Fibroblast of the aortic adventitia (primary cell): ENCODE measurements around the gene LSG1. TPM values are rescaled to one million over a fixed set of nuclear protein-coding genes. Genes with fewer than 3 reads are reported as not detected.

Source experiments
- DNase-seq: peaks from one replicate; pipeline ENCODE4 v3.0.0-alpha.2; 2010; ENCODE audit warnings: low read depth
- H3K4me3 ChIP-seq: 2 replicates; pipeline ENCODE4 v1.5.1; 2011; ENCODE audit warnings: low read depth, mild to moderate bottlenecking, control low read depth, low read length, moderate library complexity
- CTCF ChIP-seq: IDR thresholded peaks from 2 replicates; pipeline ENCODE4 v1.5.1; 2011; ENCODE audit warnings: mild to moderate bottlenecking, low read length, control low read depth, inconsistent platforms; ENCODE audit not compliant: insufficient read depth
- total RNA-seq: library from RNA; depleted of rRNA; stranded (reverse); fragments of >200 nt; gene quantifications from 2 replicates; pipeline ENCODE4 v1.2.3, GENCODE V29; 2012; ENCODE audit warnings: low replicate concordance

LSG1 gene
- 30.6 and 41.9 TPM in 2 replicates for total RNA-seq

- TF ChIP-seq CTCF = no peak
- DNase-seq = peak; percentile 98
- peak within 1 kb of the TSS; percentile 93 for H3K4me3 ChIP-seq
Measured at GRCh38 chr3:194671900-194672808, at the start of gene LSG1. LSG1 (minus strand) TSS chr3:194672191; CDS start chr3:194672162, 29 bp downstream.

- DNase-seq = no peak
- TF ChIP-seq CTCF = no peak
- H3K4me3 ChIP-seq = no peak overlapping the region
Measured at GRCh38 chr3:194720048-194720447, 48.1 kb upstream of the LSG1 start.

GRCh38 chr3:194718079-194718478 is 46.1 kb upstream of the LSG1 start:
- DNase-seq = no peak
- TF ChIP-seq CTCF = no peak
- no peak overlapping the region for H3K4me3 ChIP-seq

- H3K4me3 ChIP-seq = no peak overlapping the region
- no peak for DNase-seq
- TF ChIP-seq CTCF = no peak
Measured at GRCh38 chr3:194715022-194715800, 43.2 kb upstream of the LSG1 start.

- H3K4me3 ChIP-seq = no peak overlapping the region
- DNase-seq = no peak
- TF ChIP-seq CTCF = no peak
Measured at GRCh38 chr3:194714564-194714963, 42.6 kb upstream of the LSG1 start.

GRCh38 chr3:194714137-194714455 is 42.1 kb upstream of the LSG1 start:
- no peak for DNase-seq
- H3K4me3 ChIP-seq = no peak overlapping the region
- no peak for TF ChIP-seq CTCF
